ENCODE data around the gene ITPR2.

The ITPR2 gene

DNA sequence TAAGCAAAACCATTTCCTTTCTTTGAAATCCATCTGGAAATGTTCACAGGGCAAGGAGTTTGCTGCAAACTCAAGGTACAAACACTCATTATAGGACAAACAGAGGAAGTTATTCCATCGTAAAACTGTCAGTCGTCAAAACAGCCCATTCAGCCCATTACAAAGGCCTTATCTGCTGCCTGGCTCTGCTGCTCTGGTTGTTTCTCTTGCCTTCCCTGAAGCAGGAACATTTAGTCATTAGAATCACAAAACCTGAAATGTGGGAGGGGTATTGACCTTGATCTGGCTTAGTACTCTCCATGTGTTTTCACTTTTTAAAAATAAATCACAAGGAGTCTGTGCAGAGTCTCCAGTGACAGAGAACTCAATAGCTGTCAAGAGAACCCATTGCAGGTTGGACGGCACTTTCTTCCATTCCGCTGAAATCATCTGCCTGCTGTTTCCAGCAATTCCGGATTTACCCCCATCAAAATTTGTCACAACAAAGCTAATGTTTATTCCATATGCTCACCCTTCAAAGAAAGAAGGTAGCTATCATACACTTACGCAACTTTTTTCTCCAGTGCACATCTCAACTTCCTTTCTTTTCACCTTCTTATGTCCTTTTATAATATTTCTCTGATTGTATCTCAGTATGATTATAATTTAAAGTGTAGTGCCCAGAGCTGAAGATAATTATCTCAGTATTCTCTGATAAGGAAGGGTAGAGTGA is 24.6 kb upstream of the ITPR2 start:
- TF ChIP-seq SIN3A (IDR thresholded peaks at IDR 0.05; ENCODE audit: borderline replicate concordance, insufficient read depth, low read length), result no peak
- no peak for TF ChIP-seq FOXP2 (optimal IDR thresholded peaks at IDR 0.05; ENCODE audit: borderline replicate concordance, extremely low read depth, extremely low read length, insufficient read depth)
- TF ChIP-seq POLR2AphosphoS5 (IDR thresholded peaks at IDR 0.05; ENCODE audit: low read depth, low read length), result no peak
- TF ChIP-seq TAF1 (IDR thresholded peaks at IDR 0.05; ENCODE audit: borderline replicate concordance, insufficient read depth, low read length), result no peak
- TF ChIP-seq REST (IDR thresholded peaks at IDR 0.05; ENCODE audit: insufficient read depth in 1 of 2, low read depth in 2 of 2, low read length in 2 of 2), result no peak

DNA sequence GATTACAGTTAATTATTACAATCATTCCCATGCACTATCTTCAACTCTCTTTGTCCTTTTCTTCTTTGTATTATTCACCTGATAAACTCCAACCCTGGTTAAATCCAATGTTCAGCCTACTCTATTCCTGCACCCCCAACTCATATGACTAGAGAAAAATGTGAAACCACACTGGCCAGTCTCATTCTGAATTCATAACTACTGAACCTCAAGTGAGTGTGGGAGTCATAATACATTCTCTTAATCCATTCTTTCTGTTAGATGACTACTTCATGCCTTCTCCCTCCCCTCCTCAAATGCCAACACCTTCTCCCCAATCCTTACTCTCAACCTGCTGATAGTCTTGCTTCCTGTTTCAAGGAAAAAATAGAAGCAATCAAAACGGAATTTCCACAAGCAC is 22.3 kb upstream of the ITPR2 start:
- TF ChIP-seq TAF1 (IDR thresholded peaks at IDR 0.05; ENCODE audit: borderline replicate concordance, insufficient read depth, low read length) (no peak), REST (IDR thresholded peaks at IDR 0.05; ENCODE audit: insufficient read depth in 1 of 2, low read depth in 2 of 2, low read length in 2 of 2) (no peak), SIN3A (IDR thresholded peaks at IDR 0.05; ENCODE audit: borderline replicate concordance, insufficient read depth, low read length) (no peak), FOXP2 (optimal IDR thresholded peaks at IDR 0.05; ENCODE audit: borderline replicate concordance, extremely low read depth, extremely low read length, insufficient read depth) (no peak), POLR2AphosphoS5 (IDR thresholded peaks at IDR 0.05; ENCODE audit: low read depth, low read length) (no peak)

DNA sequence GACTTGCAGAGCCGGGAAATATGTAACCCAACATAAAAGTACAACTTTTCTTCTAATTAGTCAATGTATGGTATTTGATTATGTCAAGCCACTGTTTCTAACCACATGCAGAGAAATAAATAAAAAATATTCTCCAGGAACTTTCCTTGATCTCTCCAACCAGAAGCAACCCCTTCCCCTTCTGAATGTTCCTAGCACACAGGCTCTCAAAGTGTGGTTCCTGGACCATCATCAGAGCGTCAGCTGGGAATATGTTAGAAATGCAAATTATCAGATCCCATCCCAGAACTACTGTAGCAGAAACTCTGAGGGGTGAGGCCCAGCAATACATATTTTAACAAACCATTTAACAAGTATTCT is 21.0 kb upstream of the ITPR2 start:
- TF ChIP-seq REST (IDR thresholded peaks at IDR 0.05; ENCODE audit: insufficient read depth in 1 of 2, low read depth in 2 of 2, low read length in 2 of 2) (no peak), FOXP2 (optimal IDR thresholded peaks at IDR 0.05; ENCODE audit: borderline replicate concordance, extremely low read depth, extremely low read length, insufficient read depth) (no peak), TAF1 (IDR thresholded peaks at IDR 0.05; ENCODE audit: borderline replicate concordance, insufficient read depth, low read length) (no peak), SIN3A (IDR thresholded peaks at IDR 0.05; ENCODE audit: borderline replicate concordance, insufficient read depth, low read length) (no peak), POLR2AphosphoS5 (IDR thresholded peaks at IDR 0.05; ENCODE audit: low read depth, low read length) (no peak)

GRCh38 chr12:26853303-26854030 is 20.5 kb upstream of the ITPR2 start:
- TF ChIP-seq REST (IDR thresholded peaks at IDR 0.05; ENCODE audit: insufficient read depth in 1 of 2, low read depth in 2 of 2, low read length in 2 of 2), result no peak
- TF ChIP-seq SIN3A (IDR thresholded peaks at IDR 0.05; ENCODE audit: borderline replicate concordance, insufficient read depth, low read length), result no peak
- TF ChIP-seq FOXP2 (optimal IDR thresholded peaks at IDR 0.05; ENCODE audit: borderline replicate concordance, extremely low read depth, extremely low read length, insufficient read depth), result no peak
- TF ChIP-seq TAF1 (IDR thresholded peaks at IDR 0.05; ENCODE audit: borderline replicate concordance, insufficient read depth, low read length), result no peak
- TF ChIP-seq POLR2AphosphoS5 (IDR thresholded peaks at IDR 0.05; ENCODE audit: low read depth, low read length), result no peak

All from PFSK-1 (cell line).